Measurements from ENCODE around the gene FLYWCH1. TPM values are rescaled to one million over a fixed set of nuclear protein-coding genes. Genes with fewer than 3 reads are reported as not detected.

FLYWCH1 gene
- total and polyA plus RNA-seq, 2 donors (not counting 3 experiments of a cell fraction or from before 2014, with no cell fraction given) = 32.0 to 51.2 TPM

- intact Hi-C loops (cut with micrococcal nuclease) = no loop called here
These were observed 58.8 kb downstream of the FLYWCH1 start for GRCh38 chr16:2970563-2970962.

More at GRCh38 chr16:2970563-2970962, 58.8 kb downstream of the FLYWCH1 start:
- Histone ChIP-seq H3K9me1 (replicated peaks; ENCODE audit: control insufficient read depth, extremely low read depth, insufficient read depth, low read length) (no peaks in the 10 kb centered on the region), H3K27me3 (ENCODE audit: control insufficient read depth in 2 of 2, insufficient read depth in 2 of 2, low read length in 2 of 2) (peaks cover 10 to 26% of the 10 kb centered on the region in 2 experiments), H3K4me1 (ENCODE audit: control insufficient read depth, extremely low read depth, insufficient read depth, low read length) (peaks cover 9% of the 10 kb centered on the region), H3K79me2 (ENCODE audit: control insufficient read depth, insufficient read depth, low read length) (peaks cover 12% of the 10 kb centered on the region), H3K4me3 (replicated peaks in 1 of 3; ENCODE audit: insufficient read depth in 1 of 3, low read depth in 1 of 3, low read length in 3 of 3) (peak overlapping the region in 2 of 3 experiments; percentile 58 to 94), H3K36me3 (ENCODE audit: control insufficient read depth in 2 of 2, extremely low read depth in 1 of 2, insufficient read depth in 2 of 2, low read length in 2 of 2) (peaks cover 0 to 2% of the 10 kb centered on the region in 2 experiments), H3K27ac (ENCODE audit: insufficient read depth, low read depth, low read length) (no peak overlapping the region), H3K9ac (replicated peaks; ENCODE audit: extremely low read depth, insufficient read depth, low read length) (peak overlapping the region; percentile 44), H3K4me2 (ENCODE audit: insufficient read depth, low read length) (peak overlapping the region; percentile 77), H4K20me1 (replicated peaks; ENCODE audit: control insufficient read depth, extremely low read depth, insufficient read depth, low read length) (no peaks in the 10 kb centered on the region), H2AFZ (ENCODE audit: low read depth, low read length) (no peak overlapping the region), H3K9me3 (replicated peaks; ENCODE audit: control insufficient read depth, insufficient read depth, low read length) (no peaks in the 10 kb centered on the region)
- dilution Hi-C loops (cut with MboI; ENCODE audit: extremely low pct_ligation_motif_present, low sequenced_read_pairs) = no loop called here
- DNase-seq (ENCODE audit: low read depth, low spot score) (no peak), FAIRE-seq (peak; percentile 35)
- POLR2A ChIA-PET = no interaction called here
- no TSS peak for BruUV-seq (replicated peaks)
- TF ChIP-seq GATA2 (IDR thresholded peaks at IDR 0.05; ENCODE audit: insufficient read depth, insufficient read length, low read depth, low read length) (no peak), EZH2 (IDR thresholded peaks at IDR 0.05; ENCODE audit: borderline replicate concordance, low read depth, low read length, severe bottlenecking) (no peak), POLR2A (IDR thresholded peaks at IDR 0.05; ENCODE audit: low read depth, low read length) (no peak), FOS (IDR thresholded peaks at IDR 0.05; ENCODE audit: borderline replicate concordance, insufficient read depth, low read length) (no peak), JUN (IDR thresholded peaks at IDR 0.05; ENCODE audit: borderline replicate concordance, insufficient read depth, insufficient read length, low read depth) (no peak), MYC (IDR thresholded peaks at IDR 0.05; ENCODE audit: low read depth, low read length) (no peak), POLR2AphosphoS5 (IDR thresholded peaks at IDR 0.05; ENCODE audit: insufficient read depth, low read depth, low read length) (no peak)
- TF ChIP-seq, protein P1, sequence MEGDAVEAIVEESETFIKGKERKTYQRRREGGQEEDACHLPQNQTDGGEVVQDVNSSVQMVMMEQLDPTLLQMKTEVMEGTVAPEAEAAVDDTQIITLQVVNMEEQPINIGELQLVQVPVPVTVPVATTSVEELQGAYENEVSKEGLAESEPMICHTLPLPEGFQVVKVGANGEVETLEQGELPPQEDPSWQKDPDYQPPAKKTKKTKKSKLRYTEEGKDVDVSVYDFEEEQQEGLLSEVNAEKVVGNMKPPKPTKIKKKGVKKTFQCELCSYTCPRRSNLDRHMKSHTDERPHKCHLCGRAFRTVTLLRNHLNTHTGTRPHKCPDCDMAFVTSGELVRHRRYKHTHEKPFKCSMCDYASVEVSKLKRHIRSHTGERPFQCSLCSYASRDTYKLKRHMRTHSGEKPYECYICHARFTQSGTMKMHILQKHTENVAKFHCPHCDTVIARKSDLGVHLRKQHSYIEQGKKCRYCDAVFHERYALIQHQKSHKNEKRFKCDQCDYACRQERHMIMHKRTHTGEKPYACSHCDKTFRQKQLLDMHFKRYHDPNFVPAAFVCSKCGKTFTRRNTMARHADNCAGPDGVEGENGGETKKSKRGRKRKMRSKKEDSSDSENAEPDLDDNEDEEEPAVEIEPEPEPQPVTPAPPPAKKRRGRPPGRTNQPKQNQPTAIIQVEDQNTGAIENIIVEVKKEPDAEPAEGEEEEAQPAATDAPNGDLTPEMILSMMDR (IDR thresholded peaks at IDR 0.05; ENCODE audit: extremely low read depth in 1 of 2, insufficient read depth in 1 of 2, low read depth in 1 of 2, low read length in 2 of 2) = no peak
- TF ChIP-seq, protein P2, sequence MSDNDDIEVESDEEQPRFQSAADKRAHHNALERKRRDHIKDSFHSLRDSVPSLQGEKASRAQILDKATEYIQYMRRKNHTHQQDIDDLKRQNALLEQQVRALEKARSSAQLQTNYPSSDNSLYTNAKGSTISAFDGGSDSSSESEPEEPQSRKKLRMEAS (IDR thresholded peaks at IDR 0.05; ENCODE audit: insufficient read depth, insufficient read length) = no peak
- CTCF ChIA-PET = interaction anchor here (0.6 to 2.4 kb wide), 7 partner anchors 8 to 102 kb away, joined by 3 to 10 read pairs (median 4); partner anchors contain the start of gene PKMYT1

Measured in endothelial cell of umbilical vein (primary cell).